K562 (cell line): ENCODE data around the gene IGFALS. TPM values are rescaled to one million over a fixed set of nuclear protein-coding genes. Genes with fewer than 3 reads are reported as not detected.

Source experiments
- CBX8 ChIP-seq: fragments of 200-600 bp; sonication (generic); IDR thresholded peaks from 2 replicates; pipeline ENCODE4 v1.6.1; 2012; ENCODE audit warnings: borderline replicate concordance, mixed run types, low read depth, mild to moderate bottlenecking, moderate library complexity, mixed read lengths, low read length, control low read depth, inconsistent platforms; ENCODE audit not compliant: poor library complexity, severe bottlenecking; ENCODE audit errors: extremely low read depth
- CTCF ChIP-seq, 3 experiments: IDR thresholded peaks in 2 of 3; conservative IDR thresholded peaks in 1 of 3; 2 replicates each; pipeline ENCODE4 v1.5.1; 2011 to 2012; ENCODE audit warnings: low read length in 3 of 3, mild to moderate bottlenecking in 3 of 3, control low read depth in 2 of 3, improper control_type of control experiment in 1 of 3, inconsistent platforms in 1 of 3, low read depth in 1 of 3, mixed read lengths in 1 of 3, moderate library complexity in 1 of 3; ENCODE audit not compliant: insufficient read depth in 2 of 3
- DDX20 ChIP-seq: fragments of 450-650 bp; IDR thresholded peaks from 2 replicates; pipeline ENCODE4 v1.6.1; 2016; ENCODE audit warnings: missing genetic modification characterization, low read depth, mild to moderate bottlenecking, missing compliant biosample characterization, moderate library complexity
- ETV5 ChIP-seq: sonication (generic); formaldehyde crosslinking; IDR thresholded peaks from 2 replicates; pipeline ENCODE4 v1.4.0; 2020; ENCODE audit warnings: low read depth, mild to moderate bottlenecking, missing genetic modification reagents
- GABPA ChIP-seq: fragments of 200-800 bp; sonication (Bioruptor generic); conservative IDR thresholded peaks from 2 replicates; pipeline ENCODE4 v1.6.1; 2016; ENCODE audit warnings: low read depth, missing genetic modification characterization, missing compliant biosample characterization
- HDAC8 ChIP-seq: fragments of 450-650 bp; IDR thresholded peaks from 2 replicates; pipeline ENCODE4 v1.6.1; 2016; ENCODE audit warnings: mild to moderate bottlenecking, missing genetic modification characterization, moderate library complexity, missing compliant biosample characterization
- ID3 ChIP-seq, 2 experiments: fragments of 250-450 bp in 1 of 2; fragments of 450-650 bp in 1 of 2; sonication (Bioruptor Pico) in 1 of 2; IDR thresholded peaks; 2 replicates each; pipeline versions ENCODE4 v1.6.1 to v1.8.0; 2016 to 2021; ENCODE audit warnings: mild to moderate bottlenecking in 2 of 2, moderate library complexity in 2 of 2, missing compliant biosample characterization in 1 of 2, missing genetic modification characterization in 1 of 2
- IRF2 ChIP-seq: sonication (generic); formaldehyde crosslinking; IDR thresholded peaks from 2 replicates; pipeline ENCODE4 v1.8.1; 2022; ENCODE audit warnings: mild to moderate bottlenecking, missing genetic modification reagents
- MAFF ChIP-seq: IDR thresholded peaks from 2 replicates; pipeline ENCODE4 v1.6.1; 2012; ENCODE audit warnings: low read length, improper control_type of control experiment
- MCM2 ChIP-seq: fragments of 450-650 bp; IDR thresholded peaks from 2 replicates; pipeline ENCODE4 v1.6.1; 2017; ENCODE audit warnings: low read depth, mild to moderate bottlenecking
- MXI1 ChIP-seq: IDR thresholded peaks from 2 replicates; pipeline ENCODE4 v1.6.1; 2011; ENCODE audit warnings: low read depth, mild to moderate bottlenecking, improper control_type of control experiment, low read length
- POLR2AphosphoS5 ChIP-seq: IDR thresholded peaks from 2 replicates; pipeline ENCODE4 v1.6.1; 2011; ENCODE audit warnings: mild to moderate bottlenecking, low read depth, low read length, moderate library complexity; ENCODE audit not compliant: control insufficient read depth, insufficient read depth
- STAT5A ChIP-seq: IDR thresholded peaks from 2 replicates; pipeline ENCODE4 v1.6.1; 2012; ENCODE audit warnings: low read length, inconsistent platforms, borderline replicate concordance
- ZNF124 ChIP-seq: sonication (generic); formaldehyde crosslinking; IDR thresholded peaks from 2 replicates; pipeline ENCODE4 v1.8.1; 2022; ENCODE audit warnings: missing genetic modification reagents
- ZNF431 ChIP-seq: sonication (generic); formaldehyde crosslinking; IDR thresholded peaks from 2 replicates; pipeline ENCODE4 v1.8.0; 2022; ENCODE audit warnings: mild to moderate bottlenecking, missing genetic modification reagents
- ZNF589 ChIP-seq: fragments of 200-800 bp; sonication (Bioruptor generic); IDR thresholded peaks from 2 replicates; pipeline ENCODE4 v1.6.1; 2016; ENCODE audit warnings: low read depth, missing genetic modification characterization, missing compliant biosample characterization
- ZNF696 ChIP-seq: fragments of 250-450 bp; sonication (Bioruptor Pico); conservative IDR thresholded peaks from 2 replicates; pipeline ENCODE4 v1.4.0; 2020; ENCODE audit warnings: mild to moderate bottlenecking, moderate library complexity
- polyA plus RNA-seq, 8 experiments: library from polyadenylated mRNA; depleted of rRNA in 4 of 8; stranded (reverse) in 5 of 8; unstranded in 3 of 8; fragments of >200 nt; fragmentation: Nextera tagmentation in 2 of 8; fragmentation: Illumina TruSeq in 1 of 8; extraction: Ambion mirVana in 2 of 8; extraction: Trizol in 1 of 8; gene quantifications; 2 replicates each; pipeline versions ENCODE4 v1.2.1 to v1.2.3, GENCODE V29; 2011 to 2014; ENCODE audit warnings: inconsistent platforms in 1 of 8, missing spikeins in 1 of 8
- total RNA-seq, 7 experiments: library from RNA; depleted of rRNA in 6 of 7; stranded (reverse); fragments of >200 nt in 6 of 7; fragmentation: Illumina TruSeq in 2 of 7; extraction: Trizol in 2 of 7; gene quantifications; 2 replicates each; pipeline versions ENCODE4 v1.2.1 to v1.2.3, GENCODE V29; 2011 to 2021; ENCODE audit warnings: low replicate concordance in 1 of 7
- TF ChIP-seq, protein P1 (sequence below): fragments of 150-350 bp; IDR thresholded peaks from 2 replicates; pipeline ENCODE4 v1.6.1; 2014; ENCODE audit warnings: low read depth, mild to moderate bottlenecking, low read length, borderline replicate concordance
- TF ChIP-seq, protein P2 (sequence below): fragments of 450-650 bp; IDR thresholded peaks from 2 replicates; pipeline ENCODE4 v1.6.1; 2018; ENCODE audit warnings: mild to moderate bottlenecking, low read depth; ENCODE audit not compliant: partially characterized antibody

The IGFALS gene
- total and polyA plus RNA-seq, 9 of the 15 experiments (the other 6 are each of a cell fraction or from before 2014, with no cell fraction given) = not detected

GRCh38 chr16:1782408-1783264 is 10.9 kb downstream of the IGFALS start, which contains the start of the genes NUBP2 and SPSB3 (continued):
- TF ChIP-seq CBX8 (no peak), ZNF124 (CRISPR knock-in tag) (no peak), MCM2 (no peak), POLR2AphosphoS5 (peak; percentile 52; the same call in 1 of the 2 replicates), ID3 (CRISPR knock-in tag; IDR thresholded peaks at IDR 0.05) (no peak), ID3 (tag; IDR thresholded peaks at IDR 0.05) (no peak), ZNF431 (CRISPR knock-in tag) (no peak), HDAC8 (tag) (no peak), GABPA (peak; percentile 99), ZNF589 (CRISPR knock-in tag) (no peak), STAT5A (no peak), MAFF (no peak), MXI1 (0 out of 2 replicates have a peak, but pooled peaks have one; percentile 17), ZNF696 (CRISPR knock-in tag) (no peak), CTCF (IDR thresholded peaks at IDR 0.05 in 2 of 3, conservative IDR thresholded peaks at IDR 0.05 in 1 of 3; ENCODE audit: insufficient read depth in 2 of 3, low read depth in 1 of 3, low read length in 3 of 3) (no peak), ETV5 (CRISPR knock-in tag) (no peak), DDX20 (tag) (no peak), IRF2 (CRISPR knock-in tag) (no peak)
- TF ChIP-seq, protein P1, sequence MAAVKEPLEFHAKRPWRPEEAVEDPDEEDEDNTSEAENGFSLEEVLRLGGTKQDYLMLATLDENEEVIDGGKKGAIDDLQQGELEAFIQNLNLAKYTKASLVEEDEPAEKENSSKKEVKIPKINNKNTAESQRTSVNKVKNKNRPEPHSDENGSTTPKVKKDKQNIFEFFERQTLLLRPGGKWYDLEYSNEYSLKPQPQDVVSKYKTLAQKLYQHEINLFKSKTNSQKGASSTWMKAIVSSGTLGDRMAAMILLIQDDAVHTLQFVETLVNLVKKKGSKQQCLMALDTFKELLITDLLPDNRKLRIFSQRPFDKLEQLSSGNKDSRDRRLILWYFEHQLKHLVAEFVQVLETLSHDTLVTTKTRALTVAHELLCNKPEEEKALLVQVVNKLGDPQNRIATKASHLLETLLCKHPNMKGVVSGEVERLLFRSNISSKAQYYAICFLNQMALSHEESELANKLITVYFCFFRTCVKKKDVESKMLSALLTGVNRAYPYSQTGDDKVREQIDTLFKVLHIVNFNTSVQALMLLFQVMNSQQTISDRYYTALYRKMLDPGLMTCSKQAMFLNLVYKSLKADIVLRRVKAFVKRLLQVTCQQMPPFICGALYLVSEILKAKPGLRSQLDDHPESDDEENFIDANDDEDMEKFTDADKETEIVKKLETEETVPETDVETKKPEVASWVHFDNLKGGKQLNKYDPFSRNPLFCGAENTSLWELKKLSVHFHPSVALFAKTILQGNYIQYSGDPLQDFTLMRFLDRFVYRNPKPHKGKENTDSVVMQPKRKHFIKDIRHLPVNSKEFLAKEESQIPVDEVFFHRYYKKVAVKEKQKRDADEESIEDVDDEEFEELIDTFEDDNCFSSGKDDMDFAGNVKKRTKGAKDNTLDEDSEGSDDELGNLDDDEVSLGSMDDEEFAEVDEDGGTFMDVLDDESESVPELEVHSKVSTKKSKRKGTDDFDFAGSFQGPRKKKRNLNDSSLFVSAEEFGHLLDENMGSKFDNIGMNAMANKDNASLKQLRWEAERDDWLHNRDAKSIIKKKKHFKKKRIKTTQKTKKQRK = peak; percentile 95
- TF ChIP-seq, protein P2, sequence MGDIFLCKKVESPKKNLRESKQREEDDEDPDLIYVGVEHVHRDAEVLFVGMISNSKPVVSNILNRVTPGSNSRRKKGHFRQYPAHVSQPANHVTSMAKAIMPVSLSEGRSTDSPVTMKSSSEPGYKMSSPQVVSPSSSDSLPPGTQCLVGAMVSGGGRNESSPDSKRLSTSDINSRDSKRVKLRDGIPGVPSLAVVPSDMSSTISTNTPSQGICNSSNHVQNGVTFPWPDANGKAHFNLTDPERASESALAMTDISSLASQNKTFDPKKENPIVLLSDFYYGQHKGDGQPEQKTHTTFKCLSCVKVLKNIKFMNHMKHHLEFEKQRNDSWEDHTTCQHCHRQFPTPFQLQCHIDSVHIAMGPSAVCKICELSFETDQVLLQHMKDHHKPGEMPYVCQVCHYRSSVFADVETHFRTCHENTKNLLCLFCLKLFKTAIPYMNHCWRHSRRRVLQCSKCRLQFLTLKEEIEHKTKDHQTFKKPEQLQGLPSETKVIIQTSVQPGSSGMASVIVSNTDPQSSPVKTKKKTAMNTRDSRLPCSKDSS = no peak
